Prostate gland (tissue), 2 donors: ENCODE data around the gene PLEKHG2. TPM values are rescaled to one million over a fixed set of nuclear protein-coding genes. Genes with fewer than 3 reads are reported as not detected.

Experiments
- DNase-seq: peaks from one replicate; pipeline ENCODE4 v3.0.0-alpha.2; 2019; ENCODE audit warnings: low spot score
- H3K27ac ChIP-seq, 2 donors: fragments of 200-600 bp; sonication (generic); 2 replicates each; pipeline ENCODE4 v1.5.1; 2017 to 2019
- H3K27me3 ChIP-seq: fragments of 200-600 bp; sonication (generic); replicated peaks from 2 replicates; pipeline ENCODE4 v1.5.1; 2019; ENCODE audit not compliant: insufficient read depth
- H3K36me3 ChIP-seq, 2 donors: fragments of 200-600 bp; sonication (generic); 1 replicate in 1 of 2; 2 replicates in 1 of 2; pipeline versions ENCODE4 v1.5.1 to v1.8.1; 2017 to 2019
- H3K4me1 ChIP-seq: fragments of 200-600 bp; sonication (generic); replicated peaks from 2 replicates; pipeline ENCODE4 v1.5.1; 2019
- H3K4me3 ChIP-seq, 2 donors: fragments of 200-600 bp; sonication (generic); 2 replicates each; pipeline ENCODE4 v1.5.1; 2017 to 2019
- H3K9me3 ChIP-seq: fragments of 200-600 bp; sonication (generic); 2 replicates; pipeline ENCODE4 v1.5.1; 2017
- CTCF ChIP-seq, 4 experiments: fragments of 200-600 bp in 2 of 4; fragments of 450-650 bp in 2 of 4; sonication (generic) in 2 of 4; IDR thresholded peaks; 1 replicate in 3 of 4; 2 replicates in 1 of 4; pipeline ENCODE4 v1.5.1; 2016 to 2019; ENCODE audit warnings: antibody characterized with exemption in 4 of 4, mild to moderate bottlenecking in 2 of 4, moderate library complexity in 2 of 4
- POLR2A ChIP-seq: fragments of 450-650 bp; IDR thresholded peaks from one replicate; pipeline ENCODE4 v1.6.1; 2016; ENCODE audit warnings: antibody characterized with exemption, mild to moderate bottlenecking
- POLR2AphosphoS5 ChIP-seq: sonication (generic); formaldehyde crosslinking; IDR thresholded peaks from one replicate; pipeline ENCODE4 v1.6.1; 2017; ENCODE audit warnings: antibody characterized with exemption
- WGBS: methylation state at CpG from one replicate; pipeline ENCODE4 v1.1.5; 2018; 5-methylcytosine and 5-hydroxymethylcytosine counted together
- intact Hi-C: fragments of 100-400 bp; cut with DNase I; formaldehyde crosslinking; loops from one replicate; pipeline ENCODE4 v1.14.2; 2022
- total RNA-seq, 2 donors: library from RNA; depleted of rRNA; stranded (reverse); fragments of >200 nt; gene quantifications; one replicate each; pipeline ENCODE4 v1.1.0, GENCODE V29; 2016

The PLEKHG2 gene
- total RNA-seq, 2 donors from 2014 or later, result 14.4 to 21.1 TPM

DNA sequence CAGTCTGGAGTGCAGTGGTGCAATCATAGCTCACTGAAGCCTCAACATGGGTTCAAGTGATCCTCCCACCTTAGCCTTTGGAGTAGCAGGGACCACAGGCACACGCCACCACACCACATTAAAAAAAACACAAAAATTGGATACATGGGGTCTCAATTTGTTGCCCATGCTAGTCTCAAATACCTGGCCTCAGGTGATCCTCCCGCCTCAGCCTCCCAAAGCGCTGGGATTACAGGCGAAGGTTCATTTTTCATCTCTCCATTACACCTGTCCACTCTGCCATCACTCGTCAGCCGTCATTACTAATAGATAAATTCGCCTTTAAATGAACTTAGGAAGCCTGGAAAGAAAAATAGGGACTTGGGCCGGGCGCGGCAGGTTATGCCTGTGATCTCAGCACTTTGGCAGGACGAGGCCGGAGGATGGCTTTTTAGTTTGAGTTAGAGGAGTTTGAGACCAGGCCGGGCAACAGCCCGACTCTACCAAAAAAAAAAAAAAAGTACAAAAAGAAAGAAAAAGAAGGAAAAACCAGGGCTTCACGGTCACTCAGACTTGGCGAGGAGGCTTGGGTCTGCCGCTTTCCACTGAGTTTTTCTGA is 32.2 kb downstream of the PLEKHG2 start:
- WGBS, result 2% methylated on average over 17 of the region's 17 CpGs
- no peaks in the 10 kb centered on the region for H3K9me3 ChIP-seq
- H3K4me3 ChIP-seq, result peak overlapping the region; percentile 85 to 94
- H3K36me3 ChIP-seq, result no peaks in the 10 kb centered on the region
- intact Hi-C loops, result no loop called here
- peak overlapping the region; percentile 90 to 92 for H3K27ac ChIP-seq
- peaks cover 11% of the 10 kb centered on the region for H3K4me1 ChIP-seq
- DNase-seq, result no peak
- no peak for TF ChIP-seq POLR2A
- TF ChIP-seq CTCF (IDR thresholded peaks at IDR 0.05), result no peak
- TF ChIP-seq POLR2AphosphoS5, result no peak
- no peaks in the 10 kb centered on the region for H3K27me3 ChIP-seq

DNA sequence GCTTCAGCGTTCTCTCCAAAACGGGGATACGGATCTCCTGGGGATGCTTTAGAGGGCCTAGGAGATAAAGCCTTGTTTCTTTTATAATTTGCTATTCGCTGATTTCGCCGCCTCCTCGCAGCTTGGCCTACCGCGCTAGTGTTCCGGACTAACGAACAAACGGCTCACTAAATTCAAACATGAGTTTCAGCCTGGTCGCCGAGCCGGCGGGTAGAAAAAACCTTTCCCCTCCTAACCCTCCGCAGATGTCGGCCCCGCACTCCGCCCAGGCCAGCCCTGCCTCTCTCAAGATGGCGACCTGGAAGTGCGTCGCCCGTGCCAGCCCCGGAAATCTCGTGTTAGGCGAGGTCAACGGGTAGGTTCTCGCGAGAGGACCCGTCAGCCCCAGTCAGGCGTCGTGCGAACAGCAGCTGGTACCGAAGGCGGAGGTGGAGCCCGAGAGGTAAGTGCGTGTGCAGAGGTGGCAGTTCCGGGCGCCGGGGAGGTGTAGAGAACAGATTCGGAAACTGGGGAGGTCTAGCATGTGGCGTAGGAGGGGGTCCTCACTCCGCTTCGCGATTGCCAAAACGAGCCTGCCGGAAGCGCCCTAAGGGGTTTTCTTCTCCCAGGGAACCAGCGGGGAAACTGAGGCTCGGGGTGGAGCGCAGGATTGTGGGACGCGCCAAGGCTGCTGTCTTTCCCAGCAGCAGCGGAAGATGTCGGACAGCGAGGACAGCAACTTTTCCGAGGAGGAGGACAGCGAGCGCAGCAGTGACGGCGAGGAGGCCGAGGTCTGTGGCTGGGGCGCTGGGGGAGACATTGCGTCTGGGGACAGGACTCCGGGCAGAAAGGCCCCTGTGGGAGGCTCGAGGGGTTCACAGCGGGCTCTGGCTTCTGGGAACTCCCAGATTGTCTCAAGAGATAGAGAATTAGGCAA is 33.0 kb downstream of the PLEKHG2 start, which contains the start of gene SUPT5H:
TSS of gene SUPT5H (plus strand) at position 387 of the 916 bp plus-strand sequence. CDS start at position 696, 309 bp downstream.
- Histone ChIP-seq H3K27me3 (no peaks in the 10 kb centered on the region), H3K4me3 (peak within 1 kb of the TSS; percentile 85 to 94), H3K36me3 (no peaks in the 10 kb centered on the region), H3K27ac (peak within 1 kb of the TSS; percentile 90 to 92), H3K9me3 (no peaks in the 10 kb centered on the region), H3K4me1 (peaks cover 11% of the 10 kb centered on the region)
- peak; percentile 97 for DNase-seq
- under 1% methylated on average over 68 of the region's 68 CpGs for whole genome bisulfite sequencing
- intact Hi-C loops, result no loop called here
- TF ChIP-seq POLR2A, result peak; percentile 94
- peak; percentile 100 for TF ChIP-seq POLR2AphosphoS5
- TF ChIP-seq CTCF (IDR thresholded peaks at IDR 0.05), result no peak

DNA sequence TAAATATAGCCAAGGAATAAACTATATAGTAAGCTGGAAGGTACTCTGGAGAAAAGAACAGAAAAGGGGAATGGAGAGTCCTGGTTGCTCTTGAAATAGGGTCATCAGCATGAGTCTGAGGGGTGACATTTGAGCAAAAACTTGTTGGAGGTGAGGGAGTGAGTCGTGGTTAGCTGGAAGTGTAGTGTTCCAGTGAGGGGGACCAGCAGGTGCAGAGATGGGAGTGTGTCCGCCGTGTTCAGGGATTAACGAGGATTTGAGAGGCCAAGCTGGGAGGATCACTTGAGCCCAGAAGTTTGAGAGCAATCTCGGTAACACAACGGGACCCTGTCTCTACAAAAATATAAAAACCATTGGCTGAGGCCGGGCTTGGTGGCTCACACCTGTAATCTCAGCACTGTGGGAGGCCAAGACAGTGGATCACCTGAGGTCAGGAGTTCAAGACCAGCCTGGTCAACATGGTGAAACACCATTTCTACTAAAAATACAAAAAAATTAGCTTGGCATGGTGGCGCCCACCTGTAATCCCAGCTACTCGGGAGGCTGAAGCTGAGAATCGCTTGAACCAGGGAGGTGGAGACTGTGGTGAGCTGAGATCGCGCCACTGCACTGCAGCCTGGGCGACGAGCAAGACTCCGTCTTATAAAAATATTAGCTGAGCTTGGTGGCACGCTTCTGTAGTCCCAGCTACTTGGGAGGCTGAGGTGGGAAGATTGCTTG is 34.1 kb downstream of the PLEKHG2 start:
- 83% methylated on average over 16 of the region's 16 CpGs for WGBS
- intact Hi-C loops, result no loop called here

GRCh38 chr19:39448271-39448670 is 35.8 kb downstream of the PLEKHG2 start:
- 76% methylated on average over 3 of the region's 3 CpGs for WGBS

More for the DNA sequence above, 34.1 kb downstream of the PLEKHG2 start:
- Histone ChIP-seq H3K9me3 (no peaks in the 10 kb centered on the region), H3K4me3 (peak overlapping the region; percentile 85 to 94), H3K36me3 (no peaks in the 10 kb centered on the region), H3K27ac (peak overlapping the region in 1 of 2 donors; percentile 92), H3K27me3 (no peaks in the 10 kb centered on the region), H3K4me1 (peaks cover 11% of the 10 kb centered on the region)
- no peak for DNase-seq
- TF ChIP-seq CTCF (IDR thresholded peaks at IDR 0.05) (no peak), POLR2A (no peak), POLR2AphosphoS5 (no peak)

More at GRCh38 chr19:39448271-39448670, 35.8 kb downstream of the PLEKHG2 start:
- TF ChIP-seq CTCF (IDR thresholded peaks at IDR 0.05), result no peak
- no peak for TF ChIP-seq POLR2A
- TF ChIP-seq POLR2AphosphoS5, result no peak
- Histone ChIP-seq H3K4me1 (peaks cover 11% of the 10 kb centered on the region), H3K4me3 (no peak overlapping the region), H3K36me3 (no peaks in the 10 kb centered on the region), H3K9me3 (no peaks in the 10 kb centered on the region), H3K27ac (no peak overlapping the region), H3K27me3 (no peaks in the 10 kb centered on the region)
- no peak for DNase-seq
- intact Hi-C loops, result no loop called here
